Measurements from ENCODE around the gene PFDN1. TPM values are rescaled to one million over a fixed set of nuclear protein-coding genes. Genes with fewer than 3 reads are reported as not detected.

PFDN1 gene
- total RNA-seq, 1 experiment from 2014 or later = 266 TPM

DNA sequence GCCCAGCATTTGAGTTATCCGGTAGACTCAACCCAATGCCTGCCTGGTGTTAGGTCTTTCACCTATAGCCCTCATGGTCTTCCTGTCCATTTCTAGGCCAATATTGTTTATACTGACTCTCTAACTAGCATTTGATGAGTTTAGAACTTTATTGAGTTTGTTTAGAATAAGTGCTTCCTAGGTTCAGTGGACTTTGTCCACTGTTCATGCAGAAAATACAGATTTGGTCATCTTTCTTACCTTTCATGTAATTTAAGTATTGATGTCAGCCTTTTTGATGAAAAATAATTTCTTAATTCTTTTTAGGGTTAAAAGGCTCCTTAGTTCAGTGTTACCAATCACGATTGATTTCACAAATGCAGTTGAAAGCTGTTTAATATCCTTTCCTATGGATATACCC lies 105.9 kb downstream of the PFDN1 start:
- DNase-seq (ENCODE audit: low spot score) = no peak
- in situ Hi-C loops (cut with HindIII; ENCODE audit: low sequenced_read_pairs) = no loop called here

DNA sequence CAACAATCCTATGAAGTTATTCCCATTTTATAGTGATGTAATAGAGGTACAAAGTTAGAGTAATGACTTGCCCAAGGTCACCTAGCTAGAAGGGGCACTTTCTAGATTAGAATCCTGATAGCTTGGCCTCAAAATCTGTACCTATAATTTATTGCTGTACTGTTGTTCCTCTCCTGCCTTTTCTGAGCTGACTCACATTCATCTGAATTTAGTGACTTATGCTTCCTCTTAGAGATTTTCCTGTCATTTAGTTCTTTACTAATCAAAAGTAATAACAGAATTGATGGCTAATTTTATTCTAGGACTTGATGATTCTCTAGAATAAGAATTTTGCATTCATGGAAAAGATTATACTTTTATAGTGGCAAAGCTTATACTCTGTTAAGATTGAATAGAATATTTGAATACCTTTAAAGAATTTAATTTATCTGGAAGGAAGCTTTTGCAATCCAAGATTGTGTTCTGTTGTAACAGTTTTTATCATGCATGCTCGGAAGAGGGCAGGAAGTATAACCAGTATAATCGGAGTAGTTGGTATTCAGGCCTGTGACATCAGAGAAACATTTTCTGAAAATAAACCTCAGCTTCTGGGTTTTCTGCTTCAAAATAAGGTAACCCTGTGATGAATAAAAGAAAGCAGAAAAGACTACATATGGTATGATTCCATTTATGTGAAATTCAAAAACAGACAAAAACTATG lies 106.6 kb downstream of the PFDN1 start:
- in situ Hi-C loops (cut with HindIII; ENCODE audit: low sequenced_read_pairs) = no loop called here
- DNase-seq (ENCODE audit: low spot score) = no peak

Other genes with a start within 250 kb of the PFDN1 start
- 8.0 and 9.7 TPM in 2 replicates for gene PURA, start 189.0 kb downstream of the PFDN1 start, total RNA-seq (2014; rRNA removed; shearing (Covaris generic))
- 0.24 and 0.68 TPM in 2 replicates for gene IGIP, start 177.2 kb downstream of the PFDN1 start, total RNA-seq (2014; rRNA removed; shearing (Covaris generic))
- 46.1 and 53.8 TPM in 2 replicates for gene CYSTM1, start 127.9 kb downstream of the PFDN1 start, total RNA-seq (2014; rRNA removed; shearing (Covaris generic))
- gene HBEGF, start 43.5 kb upstream of the PFDN1 start, total RNA-seq (2014; rRNA removed; shearing (Covaris generic)) = 28.3 and 40.1 TPM in 2 replicates
- gene SLC4A9, start 57.1 kb upstream of the PFDN1 start, total RNA-seq (2014; rRNA removed; shearing (Covaris generic)) = not detected in 2 replicates
- 47.9 and 69.4 TPM in 2 replicates for gene ANKHD1, start 98.7 kb upstream of the PFDN1 start, total RNA-seq (2014; rRNA removed; shearing (Covaris generic))
- gene EIF4EBP3, start 244.6 kb upstream of the PFDN1 start, total RNA-seq (2014; rRNA removed; shearing (Covaris generic)) = 1.3 TPM in 1 of 2 replicates, not detected in the other

Measured in G401 (cell line).